Measurements from ENCODE around the gene USO1.
"Not testable (repeated sequence)": the region's sequence is repeated elsewhere in the genome, so short reads cannot be mapped to it uniquely, and the experiment has no call there.

USO1 gene

GRCh38 chr4:75715105-75715799 lies 9.1 kb upstream of the USO1 start:
- peak in 3 of 14 donors; percentile 5 to 29 (median 9) for DNase-seq

- not testable (repeated sequence) for DNase-seq
Observed at GRCh38 chr4:75716054-75716453, 8.3 kb upstream of the USO1 start.

GRCh38 chr4:75717408-75717807 lies 7.0 kb upstream of the USO1 start:
- DNase-seq, result no peak

GRCh38 chr4:75718529-75718928 lies 5.8 kb upstream of the USO1 start:
- DNase-seq, result no peak

GRCh38 chr4:75722417-75722816 lies 2.0 kb upstream of the USO1 start:
- DNase-seq, result no peak

GRCh38 chr4:75723163-75724065 lies 963 bp upstream of the USO1 start:
- DNase-seq, result peak in 1 of 14 donors; percentile 63

- peak in 12 of 14 donors; percentile 24 to 77 (median 66) for DNase-seq
Observed at GRCh38 chr4:75724867-75725724, 719 bp downstream of the USO1 start.

GRCh38 chr4:75725942-75726538 lies 1.7 kb downstream of the USO1 start:
- DNase-seq, result not testable (repeated sequence)

- no peak for DNase-seq
Observed at GRCh38 chr4:75726577-75726976, 2.2 kb downstream of the USO1 start.

GRCh38 chr4:75727073-75727472 lies 2.7 kb downstream of the USO1 start:
- DNase-seq, result no peak

GRCh38 chr4:75729836-75730235 lies 5.5 kb downstream of the USO1 start:
- no peak for DNase-seq

GRCh38 chr4:75733369-75733768 lies 9.0 kb downstream of the USO1 start:
- no peak for DNase-seq

GRCh38 chr4:75735525-75735924 lies 11.1 kb downstream of the USO1 start:
- no peak for DNase-seq

GRCh38 chr4:75736862-75737261 lies 12.5 kb downstream of the USO1 start:
- DNase-seq, result no peak

- DNase-seq, result no peak
Observed at GRCh38 chr4:75737398-75737797, 13.0 kb downstream of the USO1 start.

- no peak for DNase-seq
Observed at GRCh38 chr4:75741027-75741426, 16.6 kb downstream of the USO1 start.

GRCh38 chr4:75742451-75742850 lies 18.1 kb downstream of the USO1 start:
- DNase-seq, result no peak

- DNase-seq, result no peak
Observed at GRCh38 chr4:75745161-75745560, 20.8 kb downstream of the USO1 start.

- no peak for DNase-seq
Observed at GRCh38 chr4:75745721-75746199, 21.4 kb downstream of the USO1 start.

GRCh38 chr4:75752637-75753036 lies 28.3 kb downstream of the USO1 start:
- DNase-seq, result no peak

GRCh38 chr4:75769036-75769435 lies 44.7 kb downstream of the USO1 start:
- DNase-seq, result no peak

GRCh38 chr4:75771607-75772006 lies 47.2 kb downstream of the USO1 start:
- DNase-seq, result no peak

All from C1 segment of cervical spinal cord (tissue), 14 donors.